Peyer's patch (tissue), 4 donors: Measurements from ENCODE around the gene CBR4.

Source experiments
- POLR2A ChIP-seq, 2 donors: fragments of 450-650 bp; IDR thresholded peaks; one replicate each; pipeline ENCODE4 v1.5.1; 2017; ENCODE audit warnings: antibody characterized with exemption in 2 of 2, mild to moderate bottlenecking in 2 of 2, moderate library complexity in 2 of 2
- TF ChIP-seq, protein P1 (sequence below), 6 experiments: fragments of 450-650 bp in 4 of 6; fragments of 200-600 bp in 2 of 6; sonication (generic) in 1 of 6; IDR thresholded peaks; one replicate each; pipeline ENCODE4 v1.5.1; 2017 to 2019; ENCODE audit warnings: antibody characterized with exemption in 6 of 6, mild to moderate bottlenecking in 3 of 6, moderate library complexity in 1 of 6

DNA sequence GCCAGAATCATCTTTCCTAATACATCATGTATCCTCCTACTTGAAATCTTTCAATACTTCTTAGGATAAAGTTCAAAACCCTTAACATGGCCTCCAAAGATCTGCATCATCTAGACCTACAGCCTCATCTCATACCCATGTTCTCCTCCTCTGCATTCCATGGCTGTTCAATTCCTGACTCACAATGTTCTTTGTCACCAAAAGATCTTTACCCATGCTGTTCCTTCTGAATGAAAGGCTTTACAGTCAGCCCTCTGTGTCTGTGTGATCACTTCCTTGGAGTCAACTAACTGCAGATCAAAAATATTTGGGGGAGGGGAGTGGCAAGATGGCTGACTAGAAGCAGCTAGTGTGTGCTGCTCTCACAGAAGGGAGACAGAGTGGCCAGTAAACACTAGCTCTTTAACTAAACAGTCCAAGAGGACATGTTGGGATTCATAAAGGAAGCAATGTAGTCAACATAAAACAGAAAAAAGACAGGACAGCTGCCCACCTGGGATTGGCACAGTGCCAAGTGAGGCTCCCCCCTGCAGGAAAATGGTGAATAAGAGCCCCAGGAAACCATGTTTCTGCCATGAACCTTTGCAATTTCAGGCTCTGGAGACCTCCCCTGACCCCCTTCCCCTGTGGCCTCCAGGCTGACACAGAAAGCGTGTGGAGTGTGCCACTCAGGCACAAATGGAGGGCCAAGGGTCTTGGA is 31.9 kb downstream of the CBR4 start:
- TF ChIP-seq POLR2A (IDR thresholded peaks at IDR 0.05), result no peak
- TF ChIP-seq, protein P1, sequence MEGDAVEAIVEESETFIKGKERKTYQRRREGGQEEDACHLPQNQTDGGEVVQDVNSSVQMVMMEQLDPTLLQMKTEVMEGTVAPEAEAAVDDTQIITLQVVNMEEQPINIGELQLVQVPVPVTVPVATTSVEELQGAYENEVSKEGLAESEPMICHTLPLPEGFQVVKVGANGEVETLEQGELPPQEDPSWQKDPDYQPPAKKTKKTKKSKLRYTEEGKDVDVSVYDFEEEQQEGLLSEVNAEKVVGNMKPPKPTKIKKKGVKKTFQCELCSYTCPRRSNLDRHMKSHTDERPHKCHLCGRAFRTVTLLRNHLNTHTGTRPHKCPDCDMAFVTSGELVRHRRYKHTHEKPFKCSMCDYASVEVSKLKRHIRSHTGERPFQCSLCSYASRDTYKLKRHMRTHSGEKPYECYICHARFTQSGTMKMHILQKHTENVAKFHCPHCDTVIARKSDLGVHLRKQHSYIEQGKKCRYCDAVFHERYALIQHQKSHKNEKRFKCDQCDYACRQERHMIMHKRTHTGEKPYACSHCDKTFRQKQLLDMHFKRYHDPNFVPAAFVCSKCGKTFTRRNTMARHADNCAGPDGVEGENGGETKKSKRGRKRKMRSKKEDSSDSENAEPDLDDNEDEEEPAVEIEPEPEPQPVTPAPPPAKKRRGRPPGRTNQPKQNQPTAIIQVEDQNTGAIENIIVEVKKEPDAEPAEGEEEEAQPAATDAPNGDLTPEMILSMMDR (IDR thresholded peaks at IDR 0.05), result no peak
